Measurements from ENCODE around the gene ZNF654.

- no peak for TF ChIP-seq POLR2AphosphoS5 (IDR thresholded peaks at IDR 0.05; ENCODE audit: low read depth, low read length)
- no peak for TF ChIP-seq TAF1 (IDR thresholded peaks at IDR 0.05; ENCODE audit: low read depth, low read length)
- no peak for TF ChIP-seq POLR2A (IDR thresholded peaks at IDR 0.05; ENCODE audit: low read depth, low read length)
- no peak for TF ChIP-seq SPI1 (IDR thresholded peaks at IDR 0.05; ENCODE audit: low read depth, low read length)
- TF ChIP-seq POU2F2 (IDR thresholded peaks at IDR 0.05; ENCODE audit: low read depth, low read length) = no peak
- TF ChIP-seq PAX5 (IDR thresholded peaks at IDR 0.05; ENCODE audit: insufficient read depth, low read length, severe bottlenecking) = no peak
Measured at GRCh38 chr3:88131695-88132094, 72.6 kb downstream of the ZNF654 start.

All from GM12891 (cell line).